Keratinocyte (primary cell): Measurements from ENCODE around the gene ACSF3. TPM values are rescaled to one million over a fixed set of nuclear protein-coding genes. Genes with fewer than 3 reads are reported as not detected.

ENCODE experiments used
- DNase-seq: peaks from one replicate; pipeline ENCODE4 v3.0.0-alpha.2; 2011; ENCODE audit warnings: low read depth, missing footprints, low spot score
- FAIRE-seq: peaks from 2 replicates; lab custom pipeline; 2011; peaks lifted over from hg19 to GRCh38; lab: Jason Lieb, UNC
- H2AFZ ChIP-seq: 2 replicates; pipeline ENCODE4 v1.6.0; 2012; ENCODE audit warnings: low read length, control low read depth, inconsistent platforms; ENCODE audit not compliant: control insufficient read depth
- H3K27ac ChIP-seq: 2 replicates; pipeline ENCODE4 v1.5.1; 2011; ENCODE audit warnings: low read length; ENCODE audit not compliant: control insufficient read depth, insufficient read depth
- H3K27me3 ChIP-seq: 3 replicates; pipeline ENCODE4 v1.6.0; 2011; ENCODE audit warnings: low read length; ENCODE audit not compliant: control insufficient read depth, insufficient read depth; ENCODE audit errors: extremely low read depth
- H3K36me3 ChIP-seq, 2 experiments: 2 replicates in 1 of 2; 3 replicates in 1 of 2; pipeline ENCODE4 v1.5.1; 2011; ENCODE audit warnings: low read length in 2 of 2, mild to moderate bottlenecking in 1 of 2; ENCODE audit not compliant: control insufficient read depth in 2 of 2, insufficient read depth in 2 of 2; ENCODE audit errors: extremely low read depth in 1 of 2
- H3K4me1 ChIP-seq: 3 replicates; pipeline ENCODE4 v1.5.1; 2011; ENCODE audit warnings: low read length; ENCODE audit not compliant: control insufficient read depth, insufficient read depth; ENCODE audit errors: extremely low read depth
- H3K4me2 ChIP-seq: 3 replicates; pipeline ENCODE4 v1.6.0; 2011; ENCODE audit warnings: low read depth, low read length; ENCODE audit not compliant: control insufficient read depth, insufficient read depth; ENCODE audit errors: extremely low read depth
- H3K4me3 ChIP-seq, 3 experiments: fragments of 200-600 bp in 1 of 3; sonication (generic) in 1 of 3; 2 replicates in 2 of 3; 3 replicates in 1 of 3; pipeline ENCODE4 v1.5.1; 2011 to 2016; ENCODE audit warnings: low read length in 3 of 3, mild to moderate bottlenecking in 3 of 3, control low read depth in 2 of 3, inconsistent platforms in 1 of 3, low read depth in 1 of 3, mixed read lengths in 1 of 3, mixed run types in 1 of 3, moderate library complexity in 1 of 3; ENCODE audit not compliant: control insufficient read depth in 2 of 3, insufficient read depth in 2 of 3; ENCODE audit errors: extremely low read depth in 1 of 3
- H3K79me2 ChIP-seq: 2 replicates; pipeline ENCODE4 v1.6.0; 2012; ENCODE audit warnings: low read length; ENCODE audit not compliant: control insufficient read depth, insufficient read depth
- H3K9ac ChIP-seq: 3 replicates; pipeline ENCODE4 v1.6.0; 2011; ENCODE audit warnings: low read length; ENCODE audit not compliant: control insufficient read depth, insufficient read depth; ENCODE audit errors: extremely low read depth
- H3K9me1 ChIP-seq: 3 replicates; pipeline ENCODE4 v1.6.0; 2011; ENCODE audit warnings: low read length; ENCODE audit not compliant: control insufficient read depth, insufficient read depth; ENCODE audit errors: extremely low read depth
- H3K9me3 ChIP-seq: 2 replicates; pipeline ENCODE4 v1.5.1; 2012; ENCODE audit warnings: low read depth, low read length; ENCODE audit not compliant: control insufficient read depth
- H4K20me1 ChIP-seq: 3 replicates; pipeline ENCODE4 v1.6.0; 2011; ENCODE audit warnings: low read length; ENCODE audit not compliant: control insufficient read depth, insufficient read depth; ENCODE audit errors: extremely low read depth
- EZH2 ChIP-seq: IDR thresholded peaks from one replicate; pipeline ENCODE4 v1.6.1; 2012; ENCODE audit warnings: inconsistent platforms, mild to moderate bottlenecking, low read length, moderate library complexity
- dilution Hi-C: fragments of 300-500 bp; cut with MboI; formaldehyde crosslinking; loops from one replicate; pipeline ENCODE4 v1.7.0; 2020; ENCODE audit warnings: low sequenced_read_pairs; ENCODE audit not compliant: extremely low pct_ligation_motif_present
- polyA plus RNA-seq, 5 experiments: library from polyadenylated mRNA; depleted of rRNA in 3 of 5; stranded (reverse) in 3 of 5; stranded (forward) in 1 of 5; unstranded in 1 of 5; fragments of >200 nt; gene quantifications; 1 replicate in 1 of 5; 2 replicates in 3 of 5; 3 replicates in 1 of 5; pipeline versions ENCODE4 v1.2.1 to v1.2.3, GENCODE V29; 2011 to 2012; ENCODE audit warnings: missing spikeins in 2 of 5, low read depth in 1 of 5, low replicate concordance in 1 of 5
- TF ChIP-seq, protein P1 (sequence below), 3 experiments: IDR thresholded peaks in 1 of 3; conservative IDR thresholded peaks in 1 of 3; optimal IDR thresholded peaks in 1 of 3; 2 replicates in 2 of 3; 3 replicates in 1 of 3; pipeline versions ENCODE3 to v1.5.1; 2011; ENCODE audit warnings: low read length in 3 of 3, mild to moderate bottlenecking in 3 of 3, moderate library complexity in 2 of 3, control low read depth in 1 of 3, inconsistent platforms in 1 of 3; ENCODE audit not compliant: insufficient read depth in 2 of 3; ENCODE audit errors: extremely low read depth in 1 of 3

Gene ACSF3
- polyA plus RNA-seq, 1 donor (not counting 4 experiments of a cell fraction or from before 2014, with no cell fraction given) = 13.4 TPM

- dilution Hi-C loops = no loop called here
- H3K36me3 ChIP-seq = no peaks in the 10 kb centered on the region
- no peak for DNase-seq
- peaks cover 22% of the 10 kb centered on the region for H3K9me3 ChIP-seq
- no peak overlapping the region for H3K9ac ChIP-seq
- no peak for TF ChIP-seq EZH2
- TF ChIP-seq, protein P1, sequence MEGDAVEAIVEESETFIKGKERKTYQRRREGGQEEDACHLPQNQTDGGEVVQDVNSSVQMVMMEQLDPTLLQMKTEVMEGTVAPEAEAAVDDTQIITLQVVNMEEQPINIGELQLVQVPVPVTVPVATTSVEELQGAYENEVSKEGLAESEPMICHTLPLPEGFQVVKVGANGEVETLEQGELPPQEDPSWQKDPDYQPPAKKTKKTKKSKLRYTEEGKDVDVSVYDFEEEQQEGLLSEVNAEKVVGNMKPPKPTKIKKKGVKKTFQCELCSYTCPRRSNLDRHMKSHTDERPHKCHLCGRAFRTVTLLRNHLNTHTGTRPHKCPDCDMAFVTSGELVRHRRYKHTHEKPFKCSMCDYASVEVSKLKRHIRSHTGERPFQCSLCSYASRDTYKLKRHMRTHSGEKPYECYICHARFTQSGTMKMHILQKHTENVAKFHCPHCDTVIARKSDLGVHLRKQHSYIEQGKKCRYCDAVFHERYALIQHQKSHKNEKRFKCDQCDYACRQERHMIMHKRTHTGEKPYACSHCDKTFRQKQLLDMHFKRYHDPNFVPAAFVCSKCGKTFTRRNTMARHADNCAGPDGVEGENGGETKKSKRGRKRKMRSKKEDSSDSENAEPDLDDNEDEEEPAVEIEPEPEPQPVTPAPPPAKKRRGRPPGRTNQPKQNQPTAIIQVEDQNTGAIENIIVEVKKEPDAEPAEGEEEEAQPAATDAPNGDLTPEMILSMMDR (optimal IDR thresholded peaks at IDR 0.05 in 1 of 3, IDR thresholded peaks at IDR 0.05 in 1 of 3, conservative IDR thresholded peaks at IDR 0.05 in 1 of 3; ENCODE audit: extremely low read depth in 1 of 3, insufficient read depth in 2 of 3, low read length in 3 of 3) = no peak
- FAIRE-seq = no peak
- no peak overlapping the region for H3K4me3 ChIP-seq
- no peaks in the 10 kb centered on the region for H3K79me2 ChIP-seq
- no peak overlapping the region for H2AFZ ChIP-seq
- no peaks in the 10 kb centered on the region for H3K9me1 ChIP-seq
- no peaks in the 10 kb centered on the region for H3K27me3 ChIP-seq
- no peak overlapping the region for H3K4me2 ChIP-seq
- H3K27ac ChIP-seq = no peak overlapping the region
- H4K20me1 ChIP-seq = no peaks in the 10 kb centered on the region
- no peaks in the 10 kb centered on the region for H3K4me1 ChIP-seq
These were observed 16.6 kb upstream of the ACSF3 start for GRCh38 chr16:89077076-89077475.

GRCh38 chr16:89078172-89078571 is 15.5 kb upstream of the ACSF3 start:
- DNase-seq (no peak), FAIRE-seq (no peak)
- TF ChIP-seq EZH2 = no peak
- TF ChIP-seq, protein P1 (optimal IDR thresholded peaks at IDR 0.05 in 1 of 3, IDR thresholded peaks at IDR 0.05 in 1 of 3, conservative IDR thresholded peaks at IDR 0.05 in 1 of 3; ENCODE audit: extremely low read depth in 1 of 3, insufficient read depth in 2 of 3, low read length in 3 of 3) = no peak
- Histone ChIP-seq H3K36me3 (no peaks in the 10 kb centered on the region), H3K79me2 (no peaks in the 10 kb centered on the region), H2AFZ (no peak overlapping the region), H3K9me3 (peaks cover 22% of the 10 kb centered on the region), H3K9ac (no peak overlapping the region), H3K27me3 (no peaks in the 10 kb centered on the region), H3K9me1 (no peaks in the 10 kb centered on the region), H3K27ac (no peak overlapping the region), H3K4me3 (no peak overlapping the region), H3K4me1 (no peaks in the 10 kb centered on the region), H3K4me2 (no peak overlapping the region), H4K20me1 (no peaks in the 10 kb centered on the region)
- dilution Hi-C loops = no loop called here
